ENCODE results near the gene MYOF.

DNA sequence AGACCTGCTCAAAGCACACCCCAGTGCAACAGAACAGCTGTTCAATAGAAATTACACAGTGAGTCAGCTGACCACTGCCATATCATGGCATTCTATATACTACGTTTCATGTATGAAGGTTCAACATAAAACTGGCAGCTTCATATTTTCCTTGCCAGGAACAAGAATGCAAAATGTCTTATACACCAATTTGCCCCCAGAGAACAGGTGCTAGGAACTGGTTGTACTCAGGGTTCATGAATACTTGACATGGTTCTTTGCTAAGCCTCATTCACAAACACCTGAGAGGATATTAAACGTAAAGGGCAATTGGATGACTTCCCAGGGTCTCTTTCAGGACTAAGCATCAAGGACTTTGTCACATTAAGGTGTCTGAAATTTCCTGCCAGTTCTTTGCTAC lies 6.9 kb downstream of the MYOF start:
- no peak for TF ChIP-seq SPI1 (IDR thresholded peaks at IDR 0.05; ENCODE audit: low read depth, low read length)
- no peak for TF ChIP-seq POLR2A (IDR thresholded peaks at IDR 0.05; ENCODE audit: low read depth, low read length)
- no peak for TF ChIP-seq POU2F2 (IDR thresholded peaks at IDR 0.05; ENCODE audit: low read depth, low read length)
- TF ChIP-seq POLR2AphosphoS5 (IDR thresholded peaks at IDR 0.05; ENCODE audit: low read depth, low read length): no peak
- no peak for TF ChIP-seq TAF1 (IDR thresholded peaks at IDR 0.05; ENCODE audit: low read depth, low read length)
- TF ChIP-seq PAX5 (IDR thresholded peaks at IDR 0.05; ENCODE audit: insufficient read depth, low read length, severe bottlenecking): no peak
